Stimulated activated CD4-positive, alpha-beta T cell treated with anti-CD3 and anti-CD28 coated beads, Interleukin-4, amount 100 ng/mL, for 24 hours (primary cell): ENCODE results near the gene KCNK1.
"Not testable (repeated sequence)": the region's sequence is repeated elsewhere in the genome, so short reads cannot be mapped to it uniquely, and the experiment has no call there.

ENCODE experiments used
- DNase-seq: peaks from one replicate; pipeline ENCODE4 v3.0.0-alpha.2; 2020

KCNK1 gene

DNA sequence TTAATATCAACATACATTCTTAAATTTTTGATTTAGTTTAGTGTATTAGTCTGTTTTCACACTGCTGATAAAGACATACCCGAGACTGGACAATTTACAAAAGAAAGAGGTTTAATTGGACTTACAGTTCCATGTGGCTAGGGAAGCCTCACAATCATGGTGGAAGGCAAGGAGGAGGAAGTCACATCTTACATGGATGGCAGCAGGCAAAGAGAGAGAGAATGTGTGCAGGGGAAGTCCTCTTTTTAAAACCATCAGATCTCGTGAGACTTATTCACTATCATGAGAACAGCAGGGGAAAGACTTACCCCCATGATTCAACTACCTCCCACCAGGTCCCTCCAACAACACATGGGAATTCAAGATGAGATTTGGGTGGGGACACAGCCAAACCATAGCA, 56.5 kb downstream of the KCNK1 start:
- not testable (repeated sequence) for DNase-seq

DNA sequence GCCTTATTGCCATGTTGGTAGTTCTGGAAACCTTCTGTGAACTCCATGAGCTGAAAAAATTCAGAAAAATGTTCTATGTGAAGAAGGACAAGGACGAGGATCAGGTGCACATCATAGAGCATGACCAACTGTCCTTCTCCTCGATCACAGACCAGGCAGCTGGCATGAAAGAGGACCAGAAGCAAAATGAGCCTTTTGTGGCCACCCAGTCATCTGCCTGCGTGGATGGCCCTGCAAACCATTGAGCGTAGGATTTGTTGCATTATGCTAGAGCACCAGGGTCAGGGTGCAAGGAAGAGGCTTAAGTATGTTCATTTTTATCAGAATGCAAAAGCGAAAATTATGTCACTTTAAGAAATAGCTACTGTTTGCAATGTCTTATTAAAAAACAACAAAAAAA, 57.4 kb downstream of the KCNK1 start:
- no peak for DNase-seq

DNA sequence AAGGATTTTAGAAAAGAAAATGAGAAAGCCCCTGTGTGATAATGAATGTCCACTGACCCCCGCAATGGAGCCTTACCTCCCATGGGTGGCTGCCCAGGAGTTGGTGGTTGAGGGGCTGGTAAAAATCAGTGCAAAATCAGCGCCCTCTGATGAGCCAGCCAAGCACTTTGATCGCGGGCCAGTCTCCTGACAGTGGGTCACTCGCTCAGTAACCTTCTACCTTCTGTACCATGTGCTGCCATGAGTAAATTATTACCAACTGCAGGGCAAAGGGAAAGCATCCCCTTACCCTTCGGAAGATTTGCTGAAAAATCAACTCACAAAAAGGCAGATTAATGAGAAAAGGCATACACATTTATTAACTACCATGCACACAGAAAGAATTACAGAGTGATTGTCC, 58.8 kb downstream of the KCNK1 start:
- DNase-seq, result no peak

DNA sequence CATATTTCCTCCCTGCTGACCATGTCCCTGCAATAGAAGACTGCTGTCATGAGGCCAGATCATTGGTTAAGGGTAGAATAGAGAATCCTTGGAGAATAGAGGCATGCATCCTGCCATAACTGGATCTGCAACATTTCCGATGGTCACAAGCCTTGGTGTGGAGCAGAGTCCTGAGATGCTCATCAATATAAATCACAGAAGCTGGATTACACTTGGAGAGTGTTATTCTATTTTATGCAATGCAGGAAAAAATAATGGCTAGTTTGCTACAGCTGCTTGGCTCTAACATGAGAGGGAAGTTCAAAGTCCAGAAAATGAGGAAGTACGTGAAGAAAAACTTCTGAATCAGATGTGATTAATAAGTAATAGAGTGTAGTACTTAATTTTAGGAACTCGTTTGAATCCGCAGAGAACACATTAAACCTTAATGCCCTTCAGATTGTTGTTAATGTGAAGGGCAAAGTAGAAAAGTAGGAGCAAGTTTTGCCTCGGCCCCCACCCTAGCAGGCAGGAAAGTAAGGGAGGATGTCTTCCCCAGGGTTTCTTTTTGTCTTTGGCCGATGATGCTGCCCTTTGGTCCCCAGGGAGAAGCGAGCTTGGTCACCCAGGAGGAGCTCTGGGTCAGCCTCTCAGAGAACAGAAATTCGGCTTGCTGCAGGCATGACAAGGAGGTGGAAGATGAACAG, 59.5 kb downstream of the KCNK1 start:
- no peak for DNase-seq

DNA sequence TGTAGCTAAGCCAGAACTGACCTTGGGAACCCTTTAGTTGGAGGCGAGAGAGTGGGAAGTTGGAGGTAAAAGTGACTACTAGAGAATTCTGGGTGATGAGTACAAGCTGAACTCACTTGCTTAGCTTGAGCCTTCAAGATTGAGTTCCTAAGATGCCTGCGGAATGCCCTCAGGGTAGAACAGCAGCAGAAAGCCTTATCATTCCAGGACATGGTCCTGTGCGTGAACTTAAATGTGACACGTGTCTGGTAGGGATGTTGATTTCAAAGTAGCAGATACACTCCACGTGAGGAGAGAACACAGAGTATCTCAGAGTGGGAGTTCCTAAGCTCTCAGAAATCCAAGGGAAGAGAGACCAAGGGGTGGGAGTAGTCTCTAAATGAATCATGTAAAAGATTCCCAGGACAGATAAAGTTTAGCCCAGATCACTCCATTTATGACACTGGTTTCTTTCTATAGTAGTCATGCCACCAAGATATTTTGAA, 60.1 kb downstream of the KCNK1 start:
- no peak for DNase-seq

DNA sequence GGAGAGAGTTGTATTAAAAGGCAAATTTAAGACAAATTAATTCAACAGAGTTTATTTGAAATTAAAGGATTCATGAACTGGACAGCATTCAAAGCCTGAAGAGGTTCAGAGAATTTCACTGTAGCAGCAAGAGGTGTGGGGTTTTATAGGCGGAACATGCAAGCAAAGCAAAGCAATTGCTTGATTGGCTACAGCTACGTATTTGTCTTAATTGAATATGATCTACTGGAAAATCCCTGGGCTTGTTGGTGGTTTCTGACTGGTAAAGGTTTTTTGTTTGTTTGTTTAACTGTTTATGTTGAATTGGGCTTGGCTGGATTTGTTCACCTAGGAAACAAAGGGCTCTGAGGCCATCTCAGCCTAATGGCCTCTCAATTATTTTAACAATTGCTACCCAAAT, 61.5 kb downstream of the KCNK1 start:
- DNase-seq, result no peak

DNA sequence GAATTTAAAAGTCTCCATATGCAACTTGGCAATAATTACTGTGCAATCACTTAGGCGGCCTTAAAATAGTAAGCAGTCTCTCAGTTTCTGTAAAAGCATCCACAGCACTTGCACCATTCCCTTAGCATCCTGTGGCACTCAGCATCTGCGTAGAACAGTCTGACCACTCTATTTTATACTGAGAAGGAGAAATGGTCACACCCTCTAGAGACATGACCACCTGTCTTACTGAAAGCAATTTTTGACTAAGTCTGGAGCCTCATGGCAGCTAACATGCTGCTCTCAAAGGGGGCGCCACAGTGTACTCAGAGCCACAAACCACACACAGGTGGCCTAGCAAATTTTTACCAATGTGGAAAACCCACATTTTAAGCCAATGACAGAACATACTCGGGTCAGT, 62.0 kb downstream of the KCNK1 start:
- no peak for DNase-seq

DNA sequence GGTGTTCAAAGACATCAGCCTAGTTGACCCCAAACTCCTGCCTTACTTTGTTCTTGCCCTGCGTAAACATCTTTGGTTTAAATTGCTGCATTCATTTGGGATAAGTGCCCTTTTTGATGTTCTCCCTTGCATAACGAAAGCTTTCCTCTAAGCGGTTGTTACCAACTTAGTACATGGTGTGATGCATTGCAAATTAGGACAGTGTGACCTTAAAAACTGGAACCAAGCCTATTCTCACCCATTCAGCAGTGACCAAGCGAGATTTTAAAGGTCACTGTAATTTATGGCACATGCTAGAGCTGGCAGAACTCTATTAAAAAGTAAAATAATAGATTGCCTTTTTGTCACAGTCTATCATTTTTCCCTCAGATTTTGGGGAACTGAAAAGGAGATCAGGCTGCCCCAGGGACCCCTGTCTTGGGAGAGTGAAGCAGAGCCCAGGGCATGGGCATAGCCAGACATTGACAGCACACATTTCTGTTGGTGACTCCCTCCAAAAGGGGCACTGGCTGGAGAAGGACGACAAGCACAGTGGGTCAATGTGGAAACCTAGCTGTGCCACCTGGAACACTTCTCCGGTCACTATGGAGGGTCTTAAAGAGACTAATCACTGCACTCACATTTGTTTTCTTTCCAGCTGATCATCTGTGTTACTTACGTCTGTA, 63.9 kb downstream of the KCNK1 start:
- DNase-seq, result no peak

DNA sequence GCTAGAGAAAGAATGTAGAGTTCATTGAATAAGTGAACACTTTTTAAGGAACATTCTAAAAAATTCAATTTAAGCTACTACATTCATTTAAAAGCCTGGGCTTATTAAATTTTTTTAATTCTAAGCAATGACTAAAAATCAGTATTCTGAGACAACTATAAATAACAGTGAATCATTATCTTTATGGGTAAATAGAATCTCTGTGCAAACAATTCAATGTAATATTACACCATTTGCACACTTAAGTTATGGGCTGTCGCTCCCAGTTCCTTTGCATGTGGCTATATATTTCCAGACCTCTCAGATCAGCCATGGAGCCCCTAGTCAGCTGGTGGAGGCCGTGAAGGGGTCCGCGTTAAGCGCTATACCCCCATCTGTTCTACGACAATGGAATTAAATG, 65.1 kb downstream of the KCNK1 start:
- no peak for DNase-seq

DNA sequence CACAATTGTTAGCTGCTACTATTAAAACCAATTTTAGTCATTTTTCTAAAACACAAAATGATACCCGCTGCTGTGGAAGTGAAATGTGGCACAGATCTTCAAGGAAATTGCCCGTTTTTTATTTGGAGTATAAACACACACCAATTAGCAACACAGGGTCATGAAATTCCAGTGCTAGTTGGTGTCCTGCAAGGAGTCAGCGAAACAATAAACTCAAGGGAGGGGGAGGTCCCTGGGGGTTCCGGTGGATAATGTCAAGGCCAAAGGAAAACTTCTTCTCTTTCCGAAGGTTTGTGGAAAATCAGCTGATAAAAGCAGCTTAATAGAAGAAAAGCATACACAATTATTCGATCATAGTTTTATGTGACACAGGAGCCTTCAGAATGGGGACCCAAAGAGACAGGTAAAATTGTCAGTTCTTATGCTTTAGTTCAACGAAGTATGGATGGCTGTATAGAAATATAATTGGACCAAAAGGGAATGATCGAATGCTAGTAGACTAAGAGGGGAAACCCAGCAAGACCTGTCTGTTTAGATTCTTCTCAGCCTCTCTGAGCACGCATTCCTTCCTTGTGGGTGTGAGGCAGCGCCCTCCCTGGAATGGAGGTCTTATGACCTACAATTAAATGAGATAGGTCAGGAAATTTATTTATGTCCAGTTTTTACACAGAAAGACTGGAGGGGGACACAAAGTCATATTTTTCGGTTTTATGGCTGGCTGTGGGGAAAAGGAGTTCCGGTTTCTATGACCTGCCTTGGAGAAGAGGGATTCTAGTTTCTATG, 65.9 kb downstream of the KCNK1 start:
- DNase-seq, result no peak

DNA sequence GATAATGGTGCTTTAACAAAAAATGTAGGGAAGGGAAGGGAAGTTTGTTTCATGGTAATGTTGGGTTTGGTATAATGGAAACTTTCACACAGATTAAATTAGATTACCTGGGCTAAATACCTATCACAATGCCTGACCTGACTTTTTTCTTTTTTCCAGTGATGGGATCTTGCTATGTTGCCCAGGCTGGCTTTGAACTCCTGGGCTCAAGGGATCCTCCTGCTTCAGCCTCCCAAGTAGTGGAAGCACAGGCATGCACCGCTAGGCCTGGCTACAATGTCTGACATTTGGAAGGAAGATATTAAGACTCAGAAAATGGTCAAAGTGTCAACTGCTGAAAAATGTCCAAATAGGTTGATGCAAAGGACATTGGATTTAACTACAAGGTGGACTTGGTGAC, 67.4 kb downstream of the KCNK1 start:
- no peak for DNase-seq

DNA sequence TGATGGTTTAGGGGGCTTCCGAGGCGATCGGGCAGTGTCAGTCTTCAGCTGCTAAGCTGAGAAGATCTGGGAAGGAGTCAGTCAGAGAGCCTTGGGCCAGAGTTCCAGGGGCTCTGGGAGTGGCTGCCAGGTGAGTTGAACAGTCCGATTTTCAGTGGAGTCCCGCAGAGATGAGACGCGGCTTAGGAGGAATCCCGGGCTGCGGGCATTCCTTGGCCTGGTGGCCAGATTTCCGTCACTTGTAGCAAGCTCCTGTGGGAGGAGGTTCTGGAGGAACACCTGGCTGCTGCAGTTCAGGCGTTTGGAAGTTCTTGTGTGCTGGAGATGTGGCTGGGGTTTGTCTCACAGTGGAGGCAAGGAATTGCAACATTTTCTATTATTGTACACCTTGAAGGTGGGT, 72.7 kb downstream of the KCNK1 start:
- not testable (repeated sequence) for DNase-seq

DNA sequence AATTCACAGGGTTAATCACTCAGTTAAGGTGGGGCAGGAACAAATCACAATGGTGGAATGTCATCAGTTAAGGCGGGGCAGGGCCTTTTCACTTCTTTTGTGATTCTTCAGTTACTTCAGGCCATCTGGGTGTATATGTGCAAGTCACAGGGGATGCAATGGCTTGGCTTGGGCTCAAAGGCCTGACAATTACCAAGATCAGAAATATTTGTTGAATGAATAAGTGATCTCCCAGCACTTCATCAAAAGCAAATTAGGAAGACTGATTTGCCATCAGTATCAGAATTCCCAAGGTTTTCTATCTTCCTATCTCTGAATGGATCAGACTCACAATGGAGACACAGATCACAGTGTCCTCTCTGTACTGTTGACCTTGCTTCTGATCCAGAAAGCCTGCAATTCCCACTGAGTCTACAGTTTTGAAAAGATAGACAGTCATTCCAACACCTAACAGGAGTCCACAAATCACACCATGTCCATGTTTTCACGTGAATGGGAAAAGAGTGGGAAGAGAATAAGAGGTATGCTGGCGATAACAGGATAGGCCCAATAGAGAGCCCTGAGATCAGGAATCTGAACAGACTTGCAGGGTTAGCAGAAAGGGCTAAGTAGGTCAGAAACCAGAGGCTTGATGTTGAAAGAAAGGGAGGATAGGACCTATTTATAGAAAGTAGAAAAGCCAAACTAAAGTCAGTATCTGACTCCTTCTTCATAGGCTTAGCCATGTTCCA, 75.3 kb downstream of the KCNK1 start:
- no peak for DNase-seq

DNA sequence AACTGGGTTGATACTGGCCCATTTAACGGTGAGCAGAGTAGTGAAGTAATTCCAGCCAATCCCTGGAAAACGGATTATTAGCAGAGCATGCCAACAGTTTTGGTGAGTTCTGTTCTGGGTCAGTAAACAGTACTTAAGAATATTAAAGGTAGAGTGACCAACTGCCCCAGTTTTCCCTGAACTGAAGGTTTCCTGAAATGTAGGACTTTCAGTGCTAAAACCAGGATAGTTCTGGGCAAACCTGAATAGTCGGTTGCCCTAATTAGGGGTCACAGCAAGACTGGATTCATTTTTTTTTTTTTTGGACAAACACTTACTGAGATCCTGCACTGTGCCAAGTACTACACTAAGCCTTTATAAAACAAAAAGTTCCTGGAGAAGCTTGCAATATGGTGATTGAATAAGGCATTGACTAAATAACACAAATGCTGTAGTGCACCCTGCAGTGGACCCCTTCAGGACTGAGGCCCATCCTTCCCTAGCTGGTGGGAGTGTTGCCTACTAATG, 75.9 kb downstream of the KCNK1 start:
- DNase-seq, result no peak

DNA sequence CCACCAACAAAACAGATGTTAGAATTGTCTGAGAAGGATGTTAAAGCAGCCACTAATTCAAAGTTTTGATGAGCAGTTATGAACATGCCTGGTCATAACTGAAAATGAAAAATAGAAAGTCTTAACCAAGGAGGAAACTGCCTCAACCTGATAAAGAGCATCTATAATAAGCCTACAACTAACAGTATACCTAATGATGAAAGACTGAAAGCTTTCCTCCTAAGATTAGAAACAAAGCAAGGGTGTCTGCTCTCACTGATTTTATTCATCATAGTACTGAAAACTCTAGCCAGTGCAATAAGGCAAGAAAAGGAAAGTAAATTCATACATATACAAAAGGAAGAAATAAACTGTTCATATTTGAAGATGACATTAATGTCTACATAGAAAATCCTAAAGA, 82.0 kb downstream of the KCNK1 start:
- no peak for DNase-seq

DNA sequence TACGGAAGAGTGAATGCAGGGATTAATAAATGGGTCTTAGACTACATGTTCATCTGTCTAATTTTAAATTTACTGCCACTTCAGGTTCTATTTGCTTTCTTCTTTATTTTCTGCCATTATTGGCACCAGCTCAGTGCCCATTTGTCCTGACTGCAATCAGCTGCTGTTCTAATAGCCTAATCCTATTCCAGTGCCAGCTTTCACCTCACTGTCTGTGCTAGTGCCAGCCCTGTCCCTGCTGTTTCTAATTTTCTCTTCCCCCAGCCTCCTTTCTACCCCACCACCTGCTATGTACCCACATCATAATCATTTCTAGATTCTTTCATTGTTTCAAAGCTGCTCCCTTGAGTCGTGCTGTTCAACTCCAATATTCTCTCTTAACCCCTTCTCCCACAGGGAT, 86.4 kb downstream of the KCNK1 start:
- DNase-seq, result no peak

DNA sequence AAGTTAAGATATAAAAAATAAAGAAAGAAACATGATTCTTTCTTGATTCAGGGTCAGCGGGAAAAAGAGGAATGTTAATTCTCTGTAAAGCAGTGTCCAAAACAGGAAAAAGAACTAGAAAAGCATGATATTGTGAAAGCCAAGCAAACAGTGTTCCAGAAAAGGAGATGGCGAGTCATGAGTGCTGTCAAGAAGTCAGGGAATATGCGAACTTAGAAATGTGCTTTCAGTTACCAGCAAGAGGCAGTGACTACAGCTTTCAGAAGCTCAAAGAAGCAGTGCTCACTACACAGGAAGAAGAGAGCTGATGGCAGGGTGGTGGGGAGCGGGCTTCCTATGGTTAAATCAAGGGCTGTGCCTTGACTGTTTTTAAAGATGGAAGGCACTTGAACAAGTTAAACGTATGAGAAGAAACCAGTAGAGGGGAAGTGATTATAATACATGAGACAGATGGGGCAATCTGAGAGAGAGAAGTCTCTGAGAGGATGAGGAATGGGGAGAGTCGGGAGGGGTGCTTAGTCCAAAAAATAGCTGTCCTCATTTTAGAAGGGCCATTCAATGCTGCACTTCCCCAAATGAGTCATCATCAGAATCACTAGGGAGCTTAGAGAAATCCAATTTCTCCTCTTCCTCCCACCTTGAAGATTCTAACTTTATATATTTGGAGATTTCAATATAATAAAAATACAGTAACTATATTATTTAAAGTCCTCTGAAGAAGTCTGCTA, 90.4 kb downstream of the KCNK1 start:
- DNase-seq, result no peak

DNA sequence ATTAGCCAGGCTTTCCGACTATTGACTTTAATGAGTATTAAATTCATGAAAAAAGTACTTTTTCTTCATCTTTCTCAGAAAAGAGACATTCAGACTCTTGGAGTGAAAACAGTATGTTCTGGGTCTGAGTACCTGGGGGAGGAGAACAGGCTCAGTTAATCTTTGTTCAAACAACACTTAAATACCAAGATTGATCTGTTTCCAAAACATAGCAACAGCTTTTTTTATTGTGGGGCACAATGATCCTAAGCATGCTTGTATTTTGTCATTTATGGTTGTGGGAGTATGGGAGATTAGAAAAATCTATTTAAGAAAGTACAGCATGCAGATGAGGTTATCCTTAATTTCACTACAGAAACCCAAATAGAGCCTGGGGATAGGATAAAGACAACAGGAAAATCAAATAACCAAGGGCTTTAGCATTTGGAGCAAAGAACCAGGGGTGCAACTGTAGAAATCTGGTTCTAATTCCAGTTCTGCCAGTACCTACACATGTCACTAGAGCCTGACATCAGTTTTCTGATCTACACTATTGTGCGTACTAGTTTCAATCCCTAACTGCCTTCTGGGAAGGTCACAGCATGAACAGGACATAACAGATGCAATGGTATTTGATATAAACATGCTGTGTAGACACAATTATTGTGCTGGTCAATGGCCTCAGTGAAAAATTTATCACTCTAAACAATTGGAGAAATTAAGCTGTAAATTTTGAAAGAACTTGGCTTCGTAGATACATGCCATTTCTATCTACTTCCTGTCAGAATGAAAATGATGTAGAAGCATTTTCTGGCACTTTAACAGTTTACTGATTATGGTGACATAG, 91.2 kb downstream of the KCNK1 start:
- no peak for DNase-seq

DNA sequence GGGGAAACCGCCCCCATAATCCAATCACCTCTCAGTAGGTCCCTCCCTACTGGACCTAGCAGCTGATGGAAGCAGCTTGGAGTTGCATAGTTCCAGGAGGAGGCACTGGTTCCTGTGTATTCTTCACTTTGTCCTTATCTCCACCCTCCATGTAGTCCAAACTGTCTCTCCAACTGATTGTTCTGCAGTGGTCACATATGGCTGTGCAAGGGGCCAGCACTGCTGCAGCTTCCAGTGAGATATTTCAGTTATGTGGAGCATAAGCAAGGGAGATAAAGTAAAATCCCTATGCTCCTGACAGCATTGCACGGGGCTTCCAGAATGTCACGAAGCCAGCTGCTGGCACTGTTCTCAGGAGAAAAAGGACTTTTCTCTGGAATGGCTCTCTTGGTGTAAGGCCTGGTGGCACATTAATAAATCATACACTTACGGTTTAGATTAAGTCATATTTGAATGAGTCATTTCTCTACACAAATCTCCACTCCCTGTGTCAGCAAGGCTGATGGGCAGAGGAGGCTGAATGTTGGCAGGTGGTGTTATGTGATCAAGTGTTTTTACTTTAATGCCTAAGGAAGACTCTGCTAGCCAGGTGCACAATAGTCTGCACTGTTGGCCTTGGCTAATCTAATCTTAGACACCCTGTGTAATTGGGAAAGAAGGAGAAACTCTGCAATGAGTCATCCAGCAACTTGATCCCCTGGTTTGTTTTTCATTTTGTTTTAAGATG, 93.4 kb downstream of the KCNK1 start:
- no peak for DNase-seq
